K562 treated with DMSO at 1 percent for 4 hours (cell line): Measurements from ENCODE around the gene USP7. TPM values are rescaled to one million over a fixed set of nuclear protein-coding genes. Genes with fewer than 3 reads are reported as not detected.

Experiments
- total RNA-seq: library from RNA; unstranded; fragments of 300-600 nt; gene quantifications from 2 replicates; pipeline ENCODE4 v1.2.3, GENCODE V29; 2022; ENCODE audit not compliant: insufficient read depth

The USP7 gene
- 24.3 and 29.2 TPM in 2 replicates for total RNA-seq

DNA sequence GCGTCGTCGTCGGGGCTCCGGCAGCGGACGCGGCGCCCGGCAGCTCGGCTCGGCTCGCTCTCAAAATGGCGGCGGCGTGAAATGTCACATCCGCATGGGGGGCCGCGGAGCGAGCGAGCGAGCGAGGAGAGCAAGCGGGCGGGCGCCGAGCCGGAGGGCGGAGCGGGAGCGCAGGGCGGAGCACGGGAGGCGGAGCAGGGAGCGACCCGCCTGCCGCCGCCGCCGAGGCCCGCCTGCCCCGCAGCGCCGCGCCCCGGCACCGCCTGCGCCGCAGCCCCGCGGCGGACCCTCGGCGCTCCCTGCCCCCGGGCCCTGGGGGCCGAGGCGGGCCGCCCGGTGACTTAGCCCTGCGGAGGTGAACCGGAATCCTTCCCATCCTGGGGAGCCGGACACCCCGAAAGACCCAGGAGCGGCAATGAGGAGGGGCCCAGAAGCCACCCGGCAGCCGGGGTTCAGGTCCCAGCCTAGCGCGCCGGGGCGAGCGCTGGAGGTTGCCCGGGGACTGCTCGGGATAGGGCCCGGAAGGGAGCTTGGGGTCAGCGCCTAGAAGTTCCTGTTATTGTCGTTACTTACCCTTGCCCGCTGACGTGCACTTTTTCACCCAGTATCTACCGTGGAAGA lies at the start of gene USP7:
Gene USP7, minus strand, starts transcription at position 86 of the 621 bp plus-strand sequence. CDS start 621 bp downstream, outside the sequence.

DNA sequence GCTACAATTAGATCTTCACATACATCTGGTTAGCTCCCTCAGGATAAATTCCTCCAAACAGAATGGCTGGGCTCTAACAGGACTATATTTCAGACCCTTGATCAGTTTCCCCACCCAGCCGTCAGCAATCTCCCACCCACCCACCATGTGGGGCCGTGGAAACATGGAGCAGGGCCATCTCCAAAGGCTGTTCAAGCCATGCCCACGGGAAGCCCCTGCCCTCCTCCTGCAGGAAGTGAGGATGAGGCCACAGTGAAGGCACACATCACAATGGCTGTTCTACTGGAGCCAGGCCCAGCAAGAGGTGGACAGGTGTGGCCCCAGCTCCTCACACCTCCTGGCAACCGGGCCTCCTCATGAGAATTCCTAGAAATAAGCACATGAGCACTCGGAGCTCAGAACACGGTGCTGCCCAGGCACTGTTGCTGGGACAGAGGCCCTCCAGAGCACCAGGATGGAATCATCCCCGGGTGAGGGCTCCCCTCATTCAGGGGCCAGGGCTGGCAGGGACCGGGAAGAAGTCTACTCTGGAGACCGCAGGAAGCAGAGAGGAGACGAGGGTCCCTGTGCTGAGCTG lies 81.6 kb downstream of the USP7 start, which contains the start of gene LITAFD:
Gene LITAFD, plus strand, starts transcription at position 311 of the 577 bp plus-strand sequence. CDS start 2,005 bp downstream, outside the sequence.

DNA sequence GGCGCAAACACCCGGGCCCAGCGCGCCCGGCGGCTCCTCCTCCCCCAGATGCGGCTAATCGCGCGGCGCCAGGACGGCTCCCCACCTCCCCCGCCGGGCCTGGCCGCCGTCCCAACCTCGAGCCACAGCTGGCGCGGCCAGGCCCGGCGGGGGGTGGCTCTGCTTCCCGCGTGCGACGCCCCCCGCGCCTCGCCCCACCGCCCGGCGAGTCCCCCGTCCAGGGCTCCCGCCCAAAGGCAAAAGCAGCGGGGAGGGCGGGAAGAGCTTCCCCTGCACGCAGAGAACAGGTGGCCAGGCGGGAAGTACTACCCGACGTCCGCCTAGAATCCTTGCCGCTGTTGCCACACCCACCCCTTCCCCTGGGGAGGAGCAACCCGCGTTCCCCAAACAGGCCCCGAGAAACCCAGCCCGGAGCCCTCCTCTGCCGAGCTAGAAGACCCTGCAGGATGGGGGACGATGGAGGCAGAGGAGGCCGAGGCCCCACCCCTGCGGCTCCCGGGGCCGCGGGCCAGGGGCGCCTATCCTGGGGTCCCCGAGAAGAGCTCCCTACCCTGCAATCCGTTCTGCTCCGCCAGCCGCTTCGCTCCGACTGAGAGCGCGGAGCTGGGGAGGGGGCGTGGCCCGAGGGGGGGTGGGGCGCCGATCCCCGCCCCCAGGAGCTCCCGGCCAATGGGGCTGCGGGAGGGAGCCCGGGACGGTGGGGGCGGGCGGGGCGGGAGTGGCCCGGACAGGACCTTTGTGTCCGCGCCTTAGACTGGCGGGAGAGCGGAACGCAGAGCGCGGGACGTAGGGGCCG lies 95.1 kb downstream of the USP7 start, which contains the start of gene CARHSP1:
Gene CARHSP1, minus strand, starts transcription at position 591 of the 796 bp plus-strand sequence. CDS start 9,678 bp downstream, outside the sequence.

Other genes starting within 250 kb of the USP7 start
- 7.0 and 10.3 TPM in 2 replicates for gene TMEM186, start 166.3 kb downstream of the USP7 start, total RNA-seq
- gene PMM2, start 166.1 kb downstream of the USP7 start, total RNA-seq: 9.7 and 10.9 TPM in 2 replicates
- gene CARHSP1, start 94.9 kb downstream of the USP7 start, total RNA-seq: 138 and 157 TPM in 2 replicates
- not detected in 2 replicates for gene LITAFD, start 81.6 kb downstream of the USP7 start, total RNA-seq
- 13.4 and 16.7 TPM in 2 replicates for gene HAPSTR1, start 127.7 kb upstream of the USP7 start, total RNA-seq